ENCODE measurements around the gene TM2D1. TPM values are rescaled to one million over a fixed set of nuclear protein-coding genes. Genes with fewer than 3 reads are reported as not detected.

Gene TM2D1
- total RNA-seq, 1 experiment from 2014 or later = 22.7 TPM

DNA sequence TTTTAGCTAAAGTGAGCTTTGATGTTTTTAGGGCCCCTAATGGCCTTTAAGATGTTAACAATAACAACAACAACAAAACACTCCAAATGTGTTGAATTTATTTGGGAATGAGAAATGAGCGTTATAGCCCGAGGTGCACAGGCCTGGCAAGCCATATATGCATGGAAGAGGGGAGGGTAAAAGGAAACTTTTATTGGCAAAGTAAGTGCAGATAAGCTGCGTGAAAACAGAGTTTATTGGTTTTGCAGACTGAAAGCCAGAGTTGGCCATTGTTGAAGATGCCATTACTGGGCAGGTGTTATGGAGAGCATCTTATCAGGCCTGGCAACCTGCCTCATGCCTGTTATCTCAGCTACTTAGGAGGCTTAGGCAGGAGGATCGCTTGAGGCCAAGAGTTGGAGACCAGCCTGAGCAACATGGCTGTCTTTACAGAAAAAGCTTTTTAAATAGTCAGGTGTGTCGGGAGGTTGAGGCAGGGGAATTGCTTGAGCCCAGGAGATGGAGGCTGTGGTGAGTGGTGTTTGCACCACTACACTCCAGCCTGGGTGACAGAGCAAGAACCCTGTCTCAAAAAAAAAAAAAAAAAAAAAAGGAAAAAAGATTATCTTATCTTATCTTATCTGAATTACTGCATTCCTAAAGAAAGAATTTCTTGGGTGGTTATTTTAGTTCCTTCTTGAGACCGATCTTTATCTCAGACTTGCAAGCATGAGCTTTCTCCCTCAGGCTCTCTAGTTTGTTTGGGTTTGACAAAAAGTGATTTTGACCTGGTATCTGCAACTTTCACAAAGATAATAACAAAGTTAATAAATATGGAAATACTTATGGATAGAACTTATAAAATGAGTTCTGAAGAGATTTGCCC is 19.0 kb upstream of the TM2D1 start (continued):
- no peak for TF ChIP-seq CTCF (IDR thresholded peaks at IDR 0.05 in 2 of 3, conservative IDR thresholded peaks at IDR 0.05 in 1 of 3; ENCODE audit: borderline replicate concordance in 1 of 3, insufficient read depth in 1 of 3, low read depth in 2 of 3, low read length in 2 of 3)
- no peak for TF ChIP-seq ZBTB33 (IDR thresholded peaks at IDR 0.05; ENCODE audit: extremely low read depth, insufficient replicate concordance, low read length)
- no peak for TF ChIP-seq EGR1 (IDR thresholded peaks at IDR 0.05; ENCODE audit: low read depth)
- no peak for TF ChIP-seq MAX (IDR thresholded peaks at IDR 0.05)
- no peak for TF ChIP-seq TCF7L2 (IDR thresholded peaks at IDR 0.05; ENCODE audit: borderline replicate concordance, extremely low read depth, insufficient read depth, insufficient read length)
- TF ChIP-seq FOSL1 (IDR thresholded peaks at IDR 0.05; ENCODE audit: low read depth) = no peak

DNA sequence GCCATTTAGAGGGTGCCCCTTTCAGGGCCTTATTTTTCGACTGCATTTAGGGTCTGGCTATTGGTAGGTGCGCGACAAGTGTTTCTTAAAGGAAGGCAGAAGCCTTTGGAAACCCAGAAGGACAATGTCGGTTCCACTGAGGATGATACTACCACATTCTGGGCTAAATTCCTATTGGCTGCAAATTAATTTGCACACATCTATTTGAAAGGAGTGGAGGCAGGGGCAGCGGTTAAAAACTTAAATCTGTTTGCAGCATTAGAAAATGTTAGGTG is 18.4 kb upstream of the TM2D1 start:
- CTCF ChIA-PET = no interaction called here
- intact Hi-C loops (cut with micrococcal nuclease) = no loop called here
- Histone ChIP-seq H3K9me2 (ENCODE audit: insufficient read depth) (no peaks in the 10 kb centered on the region), H3K4me2 (ENCODE audit: low read length) (peak overlapping the region; percentile 79), H3K9ac (ENCODE audit: low read length) (peak overlapping the region; percentile 83), H4K20me1 (ENCODE audit: insufficient read depth) (no peaks in the 10 kb centered on the region), H3K9me3 (ENCODE audit: control insufficient read depth in 1 of 2, insufficient read depth in 1 of 2, low read depth in 1 of 2, low read length in 2 of 2) (no peaks in the 10 kb centered on the region), H3K79me2 (ENCODE audit: insufficient read depth, low read length) (peaks cover 49% of the 10 kb centered on the region), H3K27ac (ENCODE audit: low read depth, low read length) (peak overlapping the region; percentile 91), H3K36me3 (ENCODE audit: control insufficient read depth in 1 of 2, insufficient read depth in 2 of 2, low read length in 2 of 2) (no peaks in the 10 kb centered on the region), H3K4me1 (ENCODE audit: control insufficient read depth in 1 of 2, insufficient read depth in 2 of 2, low read length in 2 of 2) (peaks cover 17 to 36% of the 10 kb centered on the region in 2 experiments; a peak in 3 of 4 replicates), H3K27me3 (ENCODE audit: insufficient read depth, low read length) (no peaks in the 10 kb centered on the region), H3K4me3 (replicated peaks in 1 of 2; ENCODE audit: low read depth in 1 of 2, low read length in 2 of 2) (peak overlapping the region; percentile 82 to 92), H2AFZ (ENCODE audit: low read depth, low read length, poor library complexity, severe bottlenecking) (no peak overlapping the region)
- no peak for ATAC-seq
- POLR2A ChIA-PET = interaction anchor here (2.4 kb wide), 1 partner anchor 10 kb away, joined by 6 read pairs; no protein-coding TSS in a partner anchor
- DNase-seq (ENCODE audit: low read depth, low spot score) = no peak
- no TSS peak for BruUV-seq (replicated peaks)
- RAD21 ChIA-PET (ENCODE audit: low non-redundant PET in 1 of 2, low total read pairs in 2 of 2, uncharacterized antibody in 2 of 2, unreplicated experiment in 2 of 2) = no interaction called here
- TF ChIP-seq CTCF (IDR thresholded peaks at IDR 0.05 in 2 of 3, conservative IDR thresholded peaks at IDR 0.05 in 1 of 3; ENCODE audit: borderline replicate concordance in 1 of 3, insufficient read depth in 1 of 3, low read depth in 2 of 3, low read length in 2 of 3) (no peak), CBX3 (IDR thresholded peaks at IDR 0.05; ENCODE audit: low read depth) (no peak), POLR2A (IDR thresholded peaks at IDR 0.05; ENCODE audit: borderline replicate concordance, extremely low read depth, insufficient read depth, insufficient read length) (no peak), MAX (IDR thresholded peaks at IDR 0.05) (no peak), POLR2AphosphoS5 (IDR thresholded peaks at IDR 0.05; ENCODE audit: low read depth, low read length) (no peak), EGR1 (IDR thresholded peaks at IDR 0.05; ENCODE audit: low read depth) (no peak), SRF (IDR thresholded peaks at IDR 0.05; ENCODE audit: low read depth) (no peak), ELF1 (IDR thresholded peaks at IDR 0.05; ENCODE audit: borderline replicate concordance, low read depth) (no peak), SP1 (IDR thresholded peaks at IDR 0.05; ENCODE audit: low read depth) (no peak), ZNF274 (IDR thresholded peaks at IDR 0.05; ENCODE audit: low read depth, low read length) (no peak), YY1 (IDR thresholded peaks at IDR 0.05; ENCODE audit: extremely low read depth, insufficient replicate concordance, low read depth, low read length) (no peak), CEBPB (IDR thresholded peaks at IDR 0.05; ENCODE audit: low read depth) (no peak), JUND (IDR thresholded peaks at IDR 0.05) (no peak)
- TF ChIP-seq, protein P1, sequence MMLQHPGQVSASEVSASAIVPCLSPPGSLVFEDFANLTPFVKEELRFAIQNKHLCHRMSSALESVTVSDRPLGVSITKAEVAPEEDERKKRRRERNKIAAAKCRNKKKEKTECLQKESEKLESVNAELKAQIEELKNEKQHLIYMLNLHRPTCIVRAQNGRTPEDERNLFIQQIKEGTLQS (IDR thresholded peaks at IDR 0.05) = no peak

Data from HCT116 (cell line).